Hepatocyte (in vitro differentiated cells): ENCODE data around the gene CYFIP1. TPM values are rescaled to one million over a fixed set of nuclear protein-coding genes. Genes with fewer than 3 reads are reported as not detected.

Experiments
- DNase-seq: peaks from one replicate; pipeline ENCODE4 v3.0.0-alpha.2; 2016; ENCODE audit warnings: low spot score
- H2AFZ ChIP-seq: fragments of 200-600 bp; sonication (generic); 2 replicates; pipeline ENCODE4 v1.6.0; 2016; ENCODE audit warnings: antibody characterized with exemption, mild to moderate bottlenecking
- H3K27ac ChIP-seq: fragments of 200-600 bp; sonication (generic); 2 replicates; pipeline ENCODE4 v1.5.1; 2016; ENCODE audit warnings: mild to moderate bottlenecking
- H3K27me3 ChIP-seq: fragments of 200-600 bp; sonication (generic); 2 replicates; pipeline ENCODE4 v1.6.1; 2016
- H3K36me3 ChIP-seq: fragments of 200-600 bp; sonication (generic); replicated peaks from 2 replicates; pipeline ENCODE4 v1.5.1; 2016; ENCODE audit warnings: low read depth; ENCODE audit not compliant: insufficient read depth
- H3K4me1 ChIP-seq: fragments of 200-600 bp; sonication (generic); 2 replicates; pipeline ENCODE4 v1.5.1; 2016; ENCODE audit warnings: mild to moderate bottlenecking, moderate library complexity; ENCODE audit not compliant: insufficient read depth
- H3K4me2 ChIP-seq: fragments of 200-600 bp; sonication (generic); 2 replicates; pipeline ENCODE4 v1.6.0; 2016
- H3K4me3 ChIP-seq: fragments of 200-600 bp; sonication (generic); 2 replicates; pipeline ENCODE4 v1.5.1; 2016; ENCODE audit warnings: mild to moderate bottlenecking
- H3K79me2 ChIP-seq: fragments of 200-600 bp; sonication (generic); 2 replicates; pipeline ENCODE4 v1.6.0; 2017; ENCODE audit warnings: mild to moderate bottlenecking
- H3K9me2 ChIP-seq: fragments of 200-600 bp; sonication (generic); replicated peaks from 2 replicates; pipeline ENCODE4 v1.6.0; 2017; ENCODE audit warnings: mild to moderate bottlenecking; ENCODE audit not compliant: insufficient read depth
- H3K9me3 ChIP-seq: fragments of 200-600 bp; sonication (generic); 2 replicates; pipeline ENCODE4 v1.5.1; 2016; ENCODE audit warnings: low read depth, mild to moderate bottlenecking
- H4K20me1 ChIP-seq: fragments of 200-600 bp; sonication (generic); 2 replicates; pipeline ENCODE4 v1.6.0; 2016; ENCODE audit warnings: mild to moderate bottlenecking; ENCODE audit not compliant: insufficient read depth, poor library complexity, severe bottlenecking
- CTCF ChIP-seq: fragments of 200-600 bp; sonication (generic); IDR thresholded peaks from 2 replicates; pipeline ENCODE4 v1.5.1; 2016; ENCODE audit warnings: antibody characterized with exemption, mild to moderate bottlenecking; ENCODE audit not compliant: poor library complexity
- EZH2 ChIP-seq: fragments of 200-600 bp; sonication (generic); IDR thresholded peaks from 2 replicates; pipeline ENCODE4 v1.6.1; 2016; ENCODE audit warnings: antibody characterized with exemption, mild to moderate bottlenecking, borderline replicate concordance
- EZH2phosphoT487 ChIP-seq: fragments of 200-600 bp; sonication (generic); IDR thresholded peaks from one replicate; pipeline ENCODE4 v1.6.1; 2018; ENCODE audit warnings: antibody characterized with exemption, mild to moderate bottlenecking, low read depth, moderate library complexity; ENCODE audit not compliant: unreplicated experiment, severe bottlenecking
- WGBS: methylation state at CpG from one replicate; pipeline ENCODE4 v1.1.6; 2016; ENCODE audit warnings: low lambda C conversion rate; ENCODE audit errors: missing lambda C conversion rate; 5-methylcytosine and 5-hydroxymethylcytosine counted together
- polyA plus RNA-seq: library from polyadenylated mRNA; unstranded; fragments of >200 nt; fragmentation: Nextera tagmentation; extraction: Ambion mirVana; gene quantifications from 2 replicates; pipeline ENCODE4 v1.2.1, GENCODE V29; 2016
- total RNA-seq: library from RNA; depleted of rRNA; stranded (reverse); fragments of >200 nt; gene quantifications from 2 replicates; pipeline ENCODE4 v1.2.3, GENCODE V29; 2014

CYFIP1 gene
- total and polyA plus RNA-seq, 2 experiments from 2014 or later, result 73.4 to 92.2 TPM

DNA sequence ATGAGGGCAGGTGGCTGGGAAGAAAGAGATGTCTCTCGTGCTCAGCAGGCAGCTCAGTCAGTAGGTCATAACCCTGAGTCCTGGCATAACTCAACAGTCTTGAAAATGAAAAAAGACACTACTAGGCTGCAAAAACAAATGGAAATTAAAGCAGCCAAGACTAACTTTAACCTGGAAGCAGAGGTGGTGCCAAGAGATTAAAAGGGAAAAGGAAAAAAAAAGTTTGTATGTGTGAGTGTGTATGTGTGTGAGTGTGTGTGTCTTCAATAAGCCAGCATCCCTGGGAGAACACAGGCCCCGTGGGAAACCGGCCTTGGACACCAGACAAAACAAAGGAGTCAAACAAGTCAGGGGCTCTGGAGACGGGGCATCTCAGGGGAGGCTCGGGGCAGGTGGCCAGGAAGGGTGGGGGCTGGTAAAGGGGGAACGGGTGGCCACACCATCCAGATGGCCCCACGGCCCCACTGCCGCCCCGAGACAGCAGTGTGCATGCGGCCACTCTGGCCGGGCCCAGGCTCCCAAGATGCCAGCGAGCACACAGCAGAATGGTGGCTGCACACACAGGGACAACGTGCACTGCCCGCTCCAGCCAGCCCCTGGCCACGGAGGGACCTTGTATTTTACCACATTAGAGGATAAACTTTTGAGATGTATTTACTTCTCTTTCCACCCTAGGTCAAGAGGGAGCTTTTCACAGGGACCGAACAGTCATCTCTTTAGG lies 23.8 kb downstream of the CYFIP1 start:
- Histone ChIP-seq H4K20me1 (peaks cover 59% of the 10 kb centered on the region), H3K4me3 (no peak overlapping the region), H3K9me3 (no peaks in the 10 kb centered on the region), H3K9me2 (no peaks in the 10 kb centered on the region), H2AFZ (no peak overlapping the region), H3K4me1 (no peaks in the 10 kb centered on the region), H3K36me3 (no peaks in the 10 kb centered on the region), H3K4me2 (no peak overlapping the region), H3K79me2 (peaks cover 96% of the 10 kb centered on the region), H3K27me3 (no peaks in the 10 kb centered on the region), H3K27ac (no peak overlapping the region)
- DNase-seq, result no peak
- 88% methylated on average over 16 of the region's 16 CpGs for WGBS
- no peak for TF ChIP-seq CTCF
- TF ChIP-seq EZH2phosphoT487, result no peak
- TF ChIP-seq EZH2, result no peak

- Histone ChIP-seq H3K4me2 (no peak overlapping the region), H3K4me1 (no peaks in the 10 kb centered on the region), H3K79me2 (peaks cover 96% of the 10 kb centered on the region), H3K4me3 (no peak overlapping the region), H3K36me3 (no peaks in the 10 kb centered on the region), H4K20me1 (peaks cover 59% of the 10 kb centered on the region), H3K9me3 (no peaks in the 10 kb centered on the region), H3K9me2 (no peaks in the 10 kb centered on the region), H2AFZ (no peak overlapping the region), H3K27me3 (no peaks in the 10 kb centered on the region), H3K27ac (no peak overlapping the region)
- no peak for DNase-seq
- 87% methylated on average over 6 of the region's 6 CpGs for WGBS
- TF ChIP-seq EZH2 (no peak), EZH2phosphoT487 (no peak), CTCF (no peak)
These were observed 24.5 kb downstream of the CYFIP1 start for GRCh38 chr15:22955544-22956119.

- H2AFZ ChIP-seq, result no peak overlapping the region
- H3K27me3 ChIP-seq, result no peaks in the 10 kb centered on the region
- H3K4me2 ChIP-seq, result no peak overlapping the region
- H3K27ac ChIP-seq, result no peak overlapping the region
- no peak for DNase-seq
- H3K9me3 ChIP-seq, result no peaks in the 10 kb centered on the region
- H3K79me2 ChIP-seq, result peaks cover 96% of the 10 kb centered on the region
- TF ChIP-seq CTCF (no peak), EZH2 (no peak), EZH2phosphoT487 (no peak)
- H3K9me2 ChIP-seq, result no peaks in the 10 kb centered on the region
- H4K20me1 ChIP-seq, result peaks cover 59% of the 10 kb centered on the region
- 92% methylated on average over 14 of the region's 14 CpGs for WGBS
- H3K4me3 ChIP-seq, result no peak overlapping the region
- H3K4me1 ChIP-seq, result no peaks in the 10 kb centered on the region
- H3K36me3 ChIP-seq, result no peaks in the 10 kb centered on the region
These were observed 25.2 kb downstream of the CYFIP1 start for GRCh38 chr15:22954798-22955543.
